ENCODE results near the gene LYG1.

- TF ChIP-seq CTCF (IDR thresholded peaks at IDR 0.05) (no peak), RAD21 (conservative IDR thresholded peaks at IDR 0.05 in 1 of 2, IDR thresholded peaks at IDR 0.05 in 1 of 2) (no peak), POLR2A (IDR thresholded peaks at IDR 0.05; ENCODE audit: low read length) (peak; percentile 76), SMC3 (IDR thresholded peaks at IDR 0.05) (no peak), MAX (IDR thresholded peaks at IDR 0.05) (peak; percentile 78), EP300 (IDR thresholded peaks at IDR 0.05) (no peak), HOXB5 (CRISPR knock-in tag; IDR thresholded peaks at IDR 0.05) (no peak), REST (IDR thresholded peaks at IDR 0.05) (peak; percentile 61)
Measured at GRCh38 chr2:99335911-99336803, 35.2 kb upstream of the LYG1 start, which contains the start of gene TXNDC9.

Measured in A549 (cell line).